HG03159 (cell line): ENCODE results near the gene CLEC5A.
"Not testable (repeated sequence)": the region's sequence is repeated elsewhere in the genome, so short reads cannot be mapped to it uniquely, and the experiment has no call there.

Source experiments
- ATAC-seq: cut with Tn5 transposase; IDR thresholded peaks from one replicate; pipeline ENCODE4 v1.9.1; 2021; ENCODE audit warnings: mild to moderate bottlenecking, moderate library complexity; ENCODE audit not compliant: unreplicated experiment

CLEC5A gene

GRCh38 chr7:141949451-141949850, 2.7 kb upstream of the CLEC5A start:
- ATAC-seq = no peak

DNA sequence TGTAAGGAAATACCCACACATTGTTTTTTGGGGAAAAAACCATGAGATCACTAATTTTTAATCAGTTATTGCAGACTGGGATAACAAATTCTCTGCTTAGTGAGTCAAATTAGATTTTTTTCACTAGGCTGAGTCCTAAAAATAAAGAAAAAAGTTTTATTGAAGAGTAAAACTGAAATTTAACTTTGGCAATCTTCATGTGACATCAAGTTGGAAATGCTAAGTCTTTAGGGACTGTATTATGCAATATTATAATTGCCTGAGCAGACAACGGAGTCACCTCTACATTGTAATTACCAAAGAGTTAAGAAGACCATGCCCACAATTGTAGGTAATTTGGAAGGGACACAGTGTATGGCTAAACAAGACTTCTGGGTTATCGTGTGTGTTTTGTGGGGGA, 2.2 kb upstream of the CLEC5A start:
- no peak for ATAC-seq

- no peak for ATAC-seq
Observed at GRCh38 chr7:141945356-141945755, 1.4 kb downstream of the CLEC5A start.

DNA sequence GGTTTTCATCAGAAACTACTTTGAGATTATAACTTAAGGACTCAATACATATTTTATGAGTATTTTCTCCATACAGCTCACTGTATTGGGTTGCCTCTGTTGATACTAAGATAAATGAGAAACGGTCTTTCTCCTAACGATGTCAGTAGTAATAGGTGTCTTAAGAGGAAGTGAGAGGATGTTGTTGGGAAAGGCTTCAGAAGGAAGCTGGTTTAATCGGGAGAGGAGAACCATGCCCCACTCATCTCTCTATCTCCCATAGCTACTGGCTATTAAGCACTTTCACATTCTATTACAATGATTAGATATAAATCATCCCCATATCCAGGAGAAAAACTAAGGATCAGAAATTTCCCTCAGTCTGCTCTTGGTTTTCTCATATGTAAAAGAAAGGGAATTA, 2.0 kb downstream of the CLEC5A start:
- no peak for ATAC-seq

GRCh38 chr7:141943846-141944245, 2.9 kb downstream of the CLEC5A start:
- ATAC-seq = no peak

GRCh38 chr7:141941075-141941474, 5.7 kb downstream of the CLEC5A start:
- ATAC-seq = no peak

GRCh38 chr7:141930211-141930610, 16.6 kb downstream of the CLEC5A start:
- ATAC-seq = no peak

GRCh38 chr7:141928845-141929195, 18.0 kb downstream of the CLEC5A start:
- ATAC-seq = no peak

DNA sequence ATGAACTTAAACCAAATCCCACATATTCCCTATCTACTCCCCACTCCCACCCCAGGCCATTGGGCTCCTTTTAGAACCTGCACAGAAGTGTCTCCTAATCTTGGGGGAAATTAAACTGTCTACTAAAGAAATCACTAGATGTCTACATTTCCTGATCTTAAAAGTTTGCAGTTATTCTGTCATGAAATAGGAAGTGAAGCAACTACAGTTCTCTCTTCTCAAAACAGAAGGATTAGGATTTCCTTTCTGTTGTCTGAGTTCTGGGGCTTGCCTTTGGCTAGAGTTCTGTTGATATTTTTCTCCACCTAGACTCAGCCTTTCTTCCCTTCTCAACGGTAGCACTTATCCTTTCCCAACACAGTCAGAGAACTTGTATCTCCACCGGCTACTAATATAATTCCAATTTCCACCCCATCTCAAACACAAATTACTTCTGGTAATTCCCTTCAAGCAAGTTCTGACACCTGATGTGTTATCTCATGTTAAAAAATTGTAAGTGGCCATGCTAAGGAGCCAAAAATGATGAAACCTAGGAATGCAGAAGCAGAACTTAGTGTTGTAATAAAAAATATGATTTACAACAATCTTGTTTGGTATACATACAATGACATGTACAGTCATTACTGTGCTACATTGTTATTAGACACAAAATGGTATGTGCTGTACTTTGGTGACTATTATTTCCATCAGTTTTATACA, 18.5 kb downstream of the CLEC5A start:
- no peak for ATAC-seq

DNA sequence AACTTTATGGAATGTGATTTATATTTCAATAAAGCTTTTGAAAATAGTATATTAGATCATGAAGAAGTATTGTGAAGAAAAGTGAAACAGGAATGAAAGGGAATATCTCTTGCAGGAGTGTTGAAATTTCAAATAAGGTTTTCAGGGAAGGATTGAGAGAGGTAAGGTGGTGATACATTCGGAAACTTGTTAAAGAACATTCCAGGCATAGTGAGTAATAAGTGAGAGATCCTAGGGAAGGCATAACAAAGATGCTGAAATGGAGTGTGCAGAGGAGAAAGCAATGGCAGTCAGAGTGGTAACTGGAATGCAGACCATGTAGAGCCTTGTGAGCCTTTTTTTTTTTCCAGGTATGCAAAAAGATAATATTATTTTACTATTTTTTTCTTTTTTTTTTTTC, 26.5 kb downstream of the CLEC5A start:
- no peak for ATAC-seq

DNA sequence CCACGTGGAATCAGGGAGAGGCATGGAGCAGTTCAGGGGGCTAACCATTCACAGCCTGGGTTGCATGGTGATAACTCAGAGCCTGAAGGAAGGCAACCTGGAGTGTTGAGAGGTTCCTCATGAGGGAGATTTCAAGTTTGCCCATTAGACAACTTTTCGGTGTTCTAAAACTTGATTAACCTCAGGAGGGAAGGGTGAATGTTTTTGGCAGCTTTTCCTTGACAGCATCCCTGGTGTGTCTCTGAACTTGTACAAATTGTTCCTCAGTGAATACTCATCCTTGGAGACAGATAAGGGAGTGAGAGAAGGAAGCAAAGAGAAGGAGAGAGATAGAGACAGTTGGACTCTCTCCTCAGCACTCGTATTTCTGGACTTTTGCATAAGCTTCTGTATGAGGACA, 30.7 kb downstream of the CLEC5A start, which contains the start of gene OR9A4:
TSS of gene OR9A4 (plus strand) at position 301 of the 400 bp plus-strand sequence. CDS start 2,477 bp downstream, outside the sequence.
- no peak for ATAC-seq

GRCh38 chr7:141915565-141915964, 31.2 kb downstream of the CLEC5A start:
- ATAC-seq = peak; percentile 48

DNA sequence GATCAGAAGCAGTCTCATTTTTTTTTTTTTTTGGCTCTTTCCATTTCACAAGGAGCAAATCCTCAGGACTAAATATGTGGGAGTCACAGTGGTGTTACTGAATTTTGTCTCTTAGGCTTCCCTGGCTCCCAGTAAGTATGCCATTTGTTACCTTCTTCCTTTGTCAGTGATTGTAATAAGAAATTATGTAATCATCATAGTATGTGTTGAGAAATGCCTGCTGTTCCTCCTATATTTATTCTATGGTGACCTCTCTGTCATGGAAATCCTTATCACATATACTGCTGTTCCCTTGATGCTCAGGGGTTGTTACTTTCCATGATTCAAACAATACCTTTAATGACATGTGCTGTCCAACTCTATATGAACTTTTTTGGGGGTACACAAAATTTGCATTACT, 35.4 kb downstream of the CLEC5A start:
- ATAC-seq = no peak

DNA sequence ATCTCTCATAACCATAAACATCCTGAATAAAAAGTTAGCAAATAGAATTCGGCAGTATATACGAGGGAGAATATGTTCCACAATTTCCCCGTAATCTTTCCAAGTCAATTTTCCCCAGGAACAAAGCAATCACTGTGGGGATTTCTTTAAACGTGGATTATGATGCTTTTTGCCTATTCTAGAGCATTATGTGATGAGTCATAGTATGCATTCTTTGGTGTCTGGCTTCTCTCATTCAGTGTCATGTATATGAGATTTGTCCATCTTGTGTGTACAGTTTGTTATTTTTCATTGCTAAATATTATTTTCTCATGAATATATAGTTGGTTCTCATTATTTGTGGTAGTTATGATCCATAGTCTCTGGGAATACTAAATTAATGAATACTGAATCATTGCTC, 40.5 kb downstream of the CLEC5A start:
- no peak for ATAC-seq

DNA sequence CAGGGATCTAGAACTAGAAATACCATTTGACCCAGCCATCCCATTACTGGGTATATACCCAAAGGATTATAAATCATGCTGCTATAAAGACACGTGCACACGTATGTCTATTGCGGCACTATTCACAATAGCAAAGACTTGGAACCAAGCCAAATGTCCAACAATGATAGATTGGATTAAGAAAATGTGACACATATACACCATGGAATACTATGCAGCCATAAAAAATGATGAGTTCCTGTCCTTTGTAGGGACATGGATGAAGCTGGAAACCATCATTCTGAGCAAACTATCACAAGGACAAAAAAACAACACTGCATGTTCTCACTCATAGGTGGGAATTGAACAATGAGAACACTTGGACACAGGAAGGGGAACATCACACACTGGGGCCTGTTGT, 47.4 kb downstream of the CLEC5A start:
- not testable (repeated sequence) for ATAC-seq

DNA sequence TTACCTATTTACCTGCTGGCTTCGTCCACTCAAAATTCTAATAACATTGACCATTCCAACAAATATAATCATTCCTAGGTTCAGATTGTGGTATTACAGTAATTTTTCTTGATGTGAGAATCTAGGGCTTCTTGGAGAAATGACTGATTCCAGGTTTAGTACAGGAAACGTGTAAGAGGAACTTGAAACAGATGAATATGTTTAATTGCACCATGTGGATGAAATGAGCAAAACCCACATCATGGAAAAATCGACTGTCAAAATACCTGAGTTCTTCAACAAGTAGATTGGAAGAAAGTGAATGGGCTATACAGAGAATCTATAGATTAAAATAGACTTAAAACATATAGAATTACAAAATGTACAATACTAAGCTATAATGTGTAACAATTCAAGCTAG, 55.4 kb downstream of the CLEC5A start:
- no peak for ATAC-seq

DNA sequence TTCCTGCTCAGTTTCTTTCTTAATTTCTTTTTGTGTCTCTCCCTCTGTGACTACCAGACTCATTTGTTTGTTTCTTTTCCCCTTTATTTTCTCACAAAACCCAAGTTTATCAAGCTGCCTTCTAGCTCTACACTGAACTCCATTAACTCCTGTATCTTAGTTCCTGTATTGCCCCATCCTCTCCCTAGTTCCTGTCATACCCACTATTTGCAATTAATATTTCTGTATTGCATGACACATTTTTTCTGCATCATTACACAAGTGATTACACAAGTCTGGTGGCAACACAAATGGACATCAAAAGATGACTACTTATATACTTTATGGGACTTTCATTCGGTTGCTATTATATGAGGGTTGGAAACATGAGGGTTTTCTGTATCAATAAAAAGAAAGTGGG, 57.5 kb downstream of the CLEC5A start:
- no peak for ATAC-seq

DNA sequence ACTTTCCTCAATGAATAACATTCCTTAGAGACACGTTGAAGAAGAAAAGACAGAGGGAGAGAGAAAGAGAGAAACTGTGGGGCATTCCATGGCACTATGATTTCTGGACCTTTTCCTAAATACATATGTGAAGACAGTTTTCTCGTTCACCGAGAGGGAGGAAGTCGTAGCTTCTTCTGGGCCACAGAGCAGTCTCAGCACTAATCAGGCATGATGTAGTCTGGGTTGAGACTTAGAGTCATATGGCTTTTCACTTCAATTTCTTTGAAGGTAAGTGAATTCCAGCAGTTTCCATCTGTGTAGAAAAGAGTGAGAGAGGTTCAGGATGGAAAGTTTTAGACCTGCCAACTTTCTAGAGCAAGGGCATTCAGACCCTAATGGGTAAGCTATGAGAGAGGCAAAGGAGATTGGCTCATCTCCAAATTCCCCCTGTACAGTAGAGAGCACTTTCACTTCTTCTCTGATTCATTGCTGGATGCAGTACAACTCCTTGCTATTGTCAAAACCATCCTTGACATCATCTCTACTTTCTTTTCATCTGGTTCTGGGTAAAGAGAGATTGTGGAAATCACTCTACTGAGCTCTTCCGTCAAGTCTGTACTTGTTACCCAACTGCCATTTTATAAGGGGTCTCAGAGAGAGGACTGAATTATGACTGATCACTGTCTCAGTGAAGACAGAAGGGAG, 62.1 kb downstream of the CLEC5A start:
- ATAC-seq = peak; percentile 61

GRCh38 chr7:141880960-141881359, 65.8 kb downstream of the CLEC5A start:
- no peak for ATAC-seq

GRCh38 chr7:141877365-141877764, 69.4 kb downstream of the CLEC5A start:
- no peak for ATAC-seq
